Fibroblast of upper back skin (primary cell): ENCODE data around the gene SRL.
"Not testable (repeated sequence)": the region's sequence is repeated elsewhere in the genome, so short reads cannot be mapped to it uniquely, and the experiment has no call there.

Experiments
- DNase-seq: peaks from one replicate; pipeline ENCODE4 v3.0.0-alpha.2; 2013

SRL gene

GRCh38 chr16:4260360-4260759, 18.5 kb upstream of the SRL start:
- no peak for DNase-seq

DNA sequence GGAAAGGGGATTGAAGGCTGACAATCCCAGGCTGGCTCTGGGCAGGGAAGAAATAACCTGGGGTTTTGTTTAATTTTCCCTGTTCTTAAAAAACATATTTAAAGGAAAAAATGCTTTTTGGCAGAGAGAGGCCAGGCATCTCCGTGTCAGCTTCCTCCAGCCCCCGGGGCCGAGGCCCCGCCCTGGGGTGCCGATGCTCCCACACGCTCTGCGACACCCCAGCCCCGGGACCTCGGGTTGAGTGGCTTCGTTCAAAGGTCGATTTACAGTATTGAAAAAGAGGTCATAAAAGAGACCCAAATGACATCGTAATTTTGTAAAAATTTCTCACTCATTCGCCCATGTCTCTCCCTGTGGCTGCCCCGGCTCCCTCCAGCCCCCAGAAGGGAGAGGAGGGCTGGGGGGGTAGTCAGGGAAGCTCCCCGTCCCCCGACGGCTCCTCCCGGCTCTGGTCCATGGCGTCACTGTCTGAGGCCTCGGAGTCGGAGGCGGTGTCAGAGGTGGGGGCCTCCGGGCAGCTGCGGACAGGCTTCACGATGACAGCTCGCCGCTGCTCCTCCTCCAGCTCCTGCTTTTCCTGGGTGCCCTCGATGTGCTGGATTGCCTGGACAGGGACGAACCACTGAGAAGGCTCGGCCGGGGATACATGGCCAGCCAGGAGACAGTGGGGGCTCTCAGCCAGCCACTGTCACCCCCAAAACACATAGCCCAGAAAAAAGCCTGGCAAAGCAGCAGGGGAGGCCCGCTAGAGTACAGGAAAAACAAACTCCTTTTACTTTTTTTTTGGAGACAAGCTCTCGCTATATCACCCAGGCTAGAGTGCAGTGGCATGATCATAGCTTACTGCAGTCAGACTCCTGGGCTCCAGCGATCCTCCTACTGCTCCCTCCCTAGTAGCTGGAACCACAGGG, 16.0 kb upstream of the SRL start:
- DNase-seq: no peak

GRCh38 chr16:4253394-4254150, 11.7 kb upstream of the SRL start:
- DNase-seq: peak; percentile 100

DNA sequence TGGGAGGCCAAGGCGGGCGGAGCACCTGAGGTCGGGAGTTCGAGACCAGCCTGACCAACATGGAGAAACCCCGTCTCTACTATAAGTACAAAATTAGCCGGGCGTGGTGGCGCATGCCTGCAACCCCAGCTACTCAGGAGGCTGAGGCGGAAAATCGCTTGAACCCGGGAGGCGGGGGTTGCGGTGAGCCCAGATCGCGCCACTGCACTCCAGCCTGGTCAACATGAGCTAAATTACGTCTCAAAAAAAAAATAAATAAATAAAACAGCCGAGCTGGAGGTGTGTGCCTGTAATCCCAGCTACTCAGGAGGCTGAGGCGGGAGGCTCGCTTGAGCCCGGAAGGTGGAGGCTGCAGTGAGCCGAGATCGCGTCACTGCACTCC, 11.1 kb upstream of the SRL start:
- DNase-seq: not testable (repeated sequence)

DNA sequence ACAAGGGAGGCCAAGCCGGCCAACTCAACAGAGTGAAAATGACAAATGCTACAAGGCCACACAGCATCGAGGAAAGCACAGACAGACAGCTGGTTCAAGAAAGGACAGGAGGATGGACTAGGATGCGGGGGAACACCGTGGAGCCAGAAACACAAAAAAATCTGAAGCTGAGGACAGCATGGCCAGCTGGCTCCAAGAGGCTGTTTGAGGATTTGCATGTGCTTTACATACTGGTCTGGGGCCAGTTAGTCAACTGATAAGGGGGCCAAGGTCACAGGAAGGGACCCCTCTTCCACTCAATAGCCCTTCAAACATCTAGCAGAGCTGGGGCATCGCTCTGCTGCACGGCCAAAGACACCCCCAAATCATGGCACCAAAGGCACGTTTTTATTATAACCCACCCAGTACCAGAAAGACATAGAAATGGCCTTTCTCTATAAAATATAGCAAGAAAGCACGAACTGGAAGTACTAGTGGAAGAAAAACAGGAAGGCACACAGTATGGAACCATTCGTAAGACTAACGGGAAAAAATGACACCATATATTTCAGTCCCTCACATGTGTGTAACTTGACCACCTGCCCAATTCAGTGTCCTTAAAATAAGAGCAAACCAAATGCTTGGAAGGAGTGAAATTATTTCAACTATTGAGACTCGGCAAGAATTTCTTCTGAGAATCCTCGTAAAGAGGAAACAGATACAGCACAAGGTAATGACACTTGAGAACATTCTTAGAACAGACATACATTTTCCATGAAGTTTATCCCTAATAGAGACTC, 7.8 kb upstream of the SRL start:
- no peak for DNase-seq

DNA sequence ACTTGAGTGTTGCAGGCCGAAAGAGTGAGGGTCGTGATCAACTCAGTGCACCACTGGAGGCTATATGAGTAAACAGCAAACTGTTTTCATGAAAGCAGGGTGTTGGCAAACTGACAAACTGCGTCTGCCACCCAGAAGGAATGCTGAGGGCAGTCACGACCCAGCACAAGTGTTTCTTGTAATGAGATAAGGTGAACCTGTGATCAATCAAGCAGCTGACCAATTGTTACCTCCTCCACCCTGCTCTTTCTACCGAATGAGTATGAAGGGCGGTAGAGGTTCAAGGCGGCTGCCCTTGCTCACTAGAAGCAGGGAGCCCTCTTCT, 5.5 kb upstream of the SRL start:
- DNase-seq: no peak

DNA sequence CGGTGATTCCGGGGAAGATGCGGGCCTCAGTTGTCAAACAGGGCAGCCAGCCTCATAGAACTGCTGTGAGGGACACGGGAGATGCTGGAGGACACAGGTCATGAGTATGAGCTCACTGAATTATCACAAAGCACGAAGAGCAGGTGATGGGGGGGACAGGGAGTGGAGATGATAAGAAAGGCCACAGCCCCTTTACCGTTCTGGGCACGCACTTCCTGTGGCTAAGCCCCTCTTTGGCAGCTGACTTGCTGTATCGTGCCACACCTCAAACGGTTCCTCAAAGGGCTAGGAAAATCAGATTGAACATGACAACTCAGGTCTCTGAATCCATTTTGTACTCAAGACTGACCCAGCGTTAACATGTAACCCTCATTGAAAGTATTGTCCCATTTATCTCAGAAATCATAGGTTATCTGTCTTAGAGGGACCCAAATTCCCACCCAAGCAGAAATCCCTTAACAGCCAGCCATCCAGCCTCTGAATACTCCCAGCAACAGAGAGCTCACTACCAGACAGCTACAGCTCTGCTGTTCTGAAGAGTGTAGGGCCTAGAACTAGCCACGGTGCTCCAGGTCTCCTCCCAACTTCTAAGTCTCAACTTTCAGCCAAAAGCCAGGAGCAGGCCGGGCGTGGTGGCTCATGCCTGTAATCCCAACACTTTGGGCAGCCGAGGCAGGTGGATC, 5.0 kb upstream of the SRL start:
- DNase-seq: no peak

GRCh38 chr16:4245077-4245791, 3.4 kb upstream of the SRL start:
- peak; percentile 47 for DNase-seq

DNA sequence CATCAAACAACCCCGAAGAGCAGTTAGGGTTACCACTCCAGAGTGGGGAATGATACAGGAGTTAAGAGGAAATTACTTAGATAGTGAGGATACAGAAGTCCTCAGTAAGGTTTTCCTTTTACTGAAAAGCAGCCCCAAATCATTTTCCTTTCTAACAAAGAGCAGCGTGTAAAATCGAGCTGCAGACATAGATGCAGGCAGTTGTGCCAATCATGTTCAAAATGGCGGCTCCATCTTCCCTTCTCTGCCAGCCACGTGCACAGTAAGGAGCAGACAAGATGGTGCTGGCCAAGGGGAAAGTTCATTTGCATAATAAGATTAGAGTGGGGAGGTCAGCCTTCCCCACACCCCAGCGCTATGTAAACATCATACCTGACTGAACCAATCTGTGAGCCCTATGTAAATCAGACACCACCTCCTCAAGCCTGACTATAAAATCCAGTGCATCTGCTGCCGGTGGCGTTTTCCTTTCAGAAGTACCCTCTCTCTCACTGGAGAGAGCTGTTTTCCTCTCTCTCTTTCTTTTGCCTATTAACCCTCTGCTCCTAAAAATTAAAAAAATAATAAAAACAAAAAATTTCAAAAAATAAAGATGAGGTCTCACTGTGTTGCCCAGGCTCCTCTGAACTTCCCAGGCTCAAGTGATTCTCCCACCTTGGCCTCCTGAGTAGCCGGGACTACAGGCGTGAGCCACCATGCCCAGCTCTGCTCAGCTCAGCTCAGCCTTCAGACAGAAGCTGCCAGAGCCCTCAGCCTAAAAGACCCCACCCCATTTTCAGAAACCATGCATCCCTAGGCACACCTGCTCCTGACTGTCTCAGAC, 2.6 kb upstream of the SRL start:
- no peak for DNase-seq

- DNase-seq: no peak
Observed at GRCh38 chr16:4241258-4241927, 487 bp downstream of the SRL start.

GRCh38 chr16:4240624-4241023, 1.3 kb downstream of the SRL start:
- DNase-seq: no peak

- no peak for DNase-seq
Observed at GRCh38 chr16:4239682-4240175, 2.2 kb downstream of the SRL start.

DNA sequence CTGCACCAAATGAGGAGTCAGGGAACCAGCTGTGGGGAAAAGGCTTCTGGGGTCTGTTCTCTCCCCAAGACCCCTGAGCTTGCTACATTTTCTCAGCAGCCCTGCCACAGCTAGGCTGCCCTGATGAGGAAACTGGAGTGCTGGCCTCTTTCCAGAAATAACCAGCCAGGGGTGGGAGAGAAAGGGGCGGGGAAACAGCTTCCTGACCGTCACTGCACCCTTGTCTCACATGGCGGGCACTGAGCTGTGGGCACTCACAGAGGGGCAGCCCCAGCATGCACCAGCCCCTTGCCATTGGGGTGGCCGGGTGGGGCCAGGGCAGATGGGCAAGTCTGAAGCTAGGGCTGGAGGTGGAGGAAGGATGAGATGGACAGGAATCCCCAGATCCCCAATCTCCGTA, 2.9 kb downstream of the SRL start:
- no peak for DNase-seq

DNA sequence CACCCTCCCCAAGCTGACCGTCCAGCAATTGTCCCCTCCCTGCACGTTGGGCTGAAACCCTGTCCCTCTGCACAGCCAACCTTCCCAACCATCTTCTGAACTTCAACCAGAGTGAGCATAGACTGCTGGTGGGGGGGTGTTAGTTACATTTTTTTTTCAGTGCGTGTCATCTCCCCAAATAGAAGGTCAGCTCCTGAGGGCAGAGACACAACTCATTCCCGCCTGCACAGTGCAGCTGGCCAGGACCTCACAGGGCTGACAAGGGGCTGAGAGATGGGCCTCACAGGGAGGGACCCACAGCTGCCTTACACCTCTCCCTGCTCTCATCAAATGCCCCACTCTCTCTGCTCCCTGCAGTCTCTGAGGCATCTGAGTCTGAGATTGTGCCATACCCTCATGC, 8.4 kb downstream of the SRL start:
- DNase-seq: no peak

GRCh38 chr16:4232541-4233386, 9.1 kb downstream of the SRL start:
- no peak for DNase-seq

GRCh38 chr16:4231886-4232285, 10.0 kb downstream of the SRL start:
- no peak for DNase-seq

- DNase-seq: no peak
Observed at GRCh38 chr16:4231367-4231766, 10.5 kb downstream of the SRL start.

DNA sequence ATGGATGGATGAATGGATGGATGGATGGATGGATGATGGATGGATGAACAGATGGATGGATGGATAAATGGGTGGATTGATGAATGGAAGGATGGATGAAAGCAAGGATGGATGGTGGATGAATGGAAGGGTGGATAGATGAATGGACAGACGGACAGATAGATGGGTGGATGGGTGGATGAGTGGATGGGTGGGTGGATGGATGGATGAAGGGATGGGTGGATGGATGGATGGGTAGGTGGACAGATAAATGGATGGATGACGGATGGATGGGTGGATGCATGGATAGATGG, 14.9 kb downstream of the SRL start:
- no peak for DNase-seq

DNA sequence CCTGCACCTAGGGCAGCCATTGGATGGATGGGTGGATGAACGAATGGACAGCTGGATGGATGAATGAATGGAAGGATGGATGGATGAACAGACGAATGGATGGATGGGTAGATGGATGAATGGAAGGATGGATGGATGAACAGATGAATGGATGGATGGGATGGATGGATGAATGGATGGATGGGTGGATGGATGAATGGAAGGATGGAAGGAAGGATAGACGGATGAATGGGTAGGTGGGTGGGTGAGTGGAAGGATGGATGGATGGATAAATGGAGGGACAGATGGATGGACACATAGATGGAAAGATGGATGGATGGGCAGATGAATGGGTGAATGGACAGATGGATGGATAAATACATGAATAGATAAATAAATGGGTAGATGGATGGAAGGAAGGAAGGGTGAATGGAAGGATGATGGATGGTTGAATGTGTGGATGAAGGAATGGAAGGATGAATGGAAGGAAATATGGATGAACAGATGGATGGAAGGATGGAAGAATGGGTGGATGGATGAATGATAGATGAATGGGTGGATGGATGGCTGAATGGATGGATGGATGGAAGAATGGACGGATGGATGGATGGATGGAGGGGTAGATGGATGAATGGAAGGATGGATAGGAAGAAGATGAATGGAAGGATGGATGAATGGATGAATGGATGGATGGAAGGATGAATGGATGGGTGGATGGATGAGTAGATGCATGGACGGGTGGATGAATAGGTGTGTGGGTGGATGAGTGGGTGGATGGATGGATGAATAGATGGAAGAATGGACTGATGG, 15.4 kb downstream of the SRL start:
- DNase-seq: no peak
